HG02885 (cell line): ENCODE measurements around the gene XRRA1.

ENCODE experiments used
- ATAC-seq: cut with Tn5 transposase; IDR thresholded peaks from one replicate; pipeline ENCODE4 v1.9.1; 2021; ENCODE audit warnings: mild to moderate bottlenecking; ENCODE audit not compliant: unreplicated experiment, poor library complexity

The XRRA1 gene

GRCh38 chr11:74952752-74953151 lies 3.9 kb upstream of the XRRA1 start:
- ATAC-seq: no peak

DNA sequence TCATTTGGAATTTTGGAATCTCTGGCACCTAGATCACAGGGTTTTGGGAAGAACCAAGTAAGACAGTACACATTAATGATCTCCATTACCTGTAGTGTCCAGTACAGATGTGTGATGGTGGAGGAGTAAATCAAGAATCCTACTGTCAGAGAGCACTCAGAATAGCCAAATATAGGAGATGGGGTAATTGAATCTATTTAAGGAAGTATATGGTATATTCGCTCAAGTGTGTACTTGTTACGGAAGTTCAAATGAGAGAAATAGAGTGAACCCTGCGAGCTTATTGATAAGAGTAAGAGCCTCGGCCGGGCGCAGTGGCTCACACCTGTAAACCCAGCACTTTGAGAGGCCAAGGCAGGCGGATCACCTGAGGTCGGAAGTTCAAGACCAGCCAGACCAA lies 2.3 kb upstream of the XRRA1 start:
- no peak for ATAC-seq

DNA sequence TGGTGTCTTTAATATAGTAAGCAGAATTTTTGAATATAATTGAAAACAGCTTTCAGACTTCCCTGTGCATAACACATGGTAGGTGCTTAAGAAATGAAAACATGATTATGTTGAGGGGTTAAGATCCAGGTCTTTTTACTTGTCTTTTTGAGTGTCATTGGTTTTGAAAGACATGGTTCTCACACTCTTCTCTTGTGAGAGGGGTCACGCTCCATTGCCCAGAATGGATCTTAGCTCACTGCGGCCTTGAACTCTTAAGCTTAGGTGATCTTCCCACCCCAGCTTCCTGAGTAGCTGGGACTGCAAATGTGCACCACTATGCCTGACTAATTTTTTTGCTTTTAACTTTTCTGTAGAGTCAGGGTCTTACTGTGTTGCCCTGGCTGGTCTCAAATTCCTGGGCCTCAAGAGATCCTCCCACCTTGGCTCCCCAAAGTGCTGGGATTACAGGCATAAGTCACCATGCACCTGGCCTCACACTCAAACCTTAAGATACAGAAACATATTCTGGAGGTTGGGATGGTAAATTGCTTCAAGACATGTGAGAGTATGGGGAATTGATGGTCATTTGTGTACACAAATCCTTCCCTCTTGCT lies 1.6 kb upstream of the XRRA1 start:
- ATAC-seq: no peak

DNA sequence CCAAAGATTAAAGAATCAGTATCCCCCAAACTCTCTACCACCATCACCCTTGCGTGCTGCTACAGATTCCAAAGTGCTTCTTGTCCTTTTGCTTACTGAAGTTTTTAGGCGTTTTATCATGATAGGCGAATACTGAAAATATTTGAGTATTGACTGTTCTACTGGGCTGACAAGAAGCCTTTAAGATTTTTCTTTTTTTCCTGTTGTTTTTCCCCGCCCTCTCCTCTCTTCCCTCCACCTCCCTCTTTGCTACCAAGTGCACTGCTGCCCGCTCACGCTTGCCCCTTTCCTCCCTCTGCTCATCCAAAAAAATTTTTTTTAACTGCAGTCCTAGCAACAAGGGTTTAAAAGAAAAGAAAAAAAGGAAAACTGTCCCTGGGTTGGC lies 854 bp upstream of the XRRA1 start:
- no peak for ATAC-seq

- ATAC-seq: peak; percentile 5
Measured at GRCh38 chr11:74948546-74948897, 369 bp downstream of the XRRA1 start.

GRCh38 chr11:74942073-74942759 lies 6.7 kb downstream of the XRRA1 start:
- no peak for ATAC-seq

DNA sequence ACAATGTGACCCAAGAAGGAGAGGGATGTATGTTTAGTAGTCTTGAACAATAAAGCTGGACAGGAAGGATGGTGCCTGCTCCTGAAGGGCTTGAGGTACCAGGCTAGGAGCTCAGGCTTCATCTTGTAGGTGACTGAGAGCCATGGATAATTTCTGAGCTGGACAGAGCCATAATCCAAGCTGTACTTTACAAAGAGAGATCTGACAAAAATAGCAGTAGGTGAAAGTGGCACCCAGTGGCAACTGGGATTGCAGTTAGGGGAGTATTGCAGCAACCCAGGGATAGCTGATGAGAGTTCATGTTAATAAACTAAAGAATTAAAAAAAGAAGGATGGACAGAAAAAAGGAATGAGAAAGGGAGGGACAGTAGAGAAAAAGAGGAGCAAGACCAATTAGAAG lies 7.4 kb downstream of the XRRA1 start:
- ATAC-seq: no peak

GRCh38 chr11:74937696-74938475 lies 11.0 kb downstream of the XRRA1 start:
- no peak for ATAC-seq

GRCh38 chr11:74936976-74937375 lies 11.9 kb downstream of the XRRA1 start:
- ATAC-seq: no peak

- no peak for ATAC-seq
Measured at GRCh38 chr11:74936087-74936486, 12.8 kb downstream of the XRRA1 start.

DNA sequence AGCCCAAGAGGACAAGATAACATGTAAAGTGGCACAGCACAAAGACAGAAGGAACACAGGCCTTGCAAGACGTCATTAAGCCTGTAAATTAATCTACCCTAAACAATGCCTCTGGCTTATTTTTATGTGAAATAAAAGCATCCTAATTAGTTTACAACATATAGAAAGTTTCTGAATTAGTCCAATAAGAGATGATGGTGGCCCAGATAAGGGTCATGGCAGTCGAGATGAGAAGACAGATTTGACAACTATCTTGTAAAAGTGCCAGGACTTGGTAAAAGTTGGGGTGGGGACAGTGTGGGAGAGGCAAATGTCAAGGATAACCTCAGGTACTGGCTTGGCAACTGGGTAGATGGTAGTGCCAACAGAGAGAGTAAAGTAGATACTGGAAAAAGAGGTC lies 13.6 kb downstream of the XRRA1 start:
- ATAC-seq: no peak

GRCh38 chr11:74933765-74934164 lies 15.1 kb downstream of the XRRA1 start:
- no peak for ATAC-seq

GRCh38 chr11:74932797-74933196 lies 16.1 kb downstream of the XRRA1 start:
- ATAC-seq: no peak

DNA sequence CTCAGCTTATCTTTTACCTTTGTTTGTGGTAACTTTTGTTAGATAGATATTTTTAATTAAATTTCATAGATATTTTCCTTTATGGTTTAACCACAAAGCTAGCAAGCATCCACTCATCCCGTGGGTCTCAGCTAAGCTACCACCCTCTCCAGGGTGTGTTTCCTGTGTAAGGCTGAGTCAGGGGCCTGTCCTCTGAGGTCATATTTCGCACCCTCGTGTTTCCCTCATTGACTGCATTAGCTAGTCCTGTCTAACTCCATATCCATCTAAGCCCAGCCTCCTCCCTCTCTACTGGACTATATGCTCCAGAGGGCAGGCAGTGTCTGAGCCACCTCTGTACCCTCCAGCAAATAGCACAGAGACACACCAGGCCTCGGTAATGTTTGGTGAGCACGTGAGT lies 16.7 kb downstream of the XRRA1 start:
- no peak for ATAC-seq

GRCh38 chr11:74929431-74930363 lies 19.2 kb downstream of the XRRA1 start:
- no peak for ATAC-seq

DNA sequence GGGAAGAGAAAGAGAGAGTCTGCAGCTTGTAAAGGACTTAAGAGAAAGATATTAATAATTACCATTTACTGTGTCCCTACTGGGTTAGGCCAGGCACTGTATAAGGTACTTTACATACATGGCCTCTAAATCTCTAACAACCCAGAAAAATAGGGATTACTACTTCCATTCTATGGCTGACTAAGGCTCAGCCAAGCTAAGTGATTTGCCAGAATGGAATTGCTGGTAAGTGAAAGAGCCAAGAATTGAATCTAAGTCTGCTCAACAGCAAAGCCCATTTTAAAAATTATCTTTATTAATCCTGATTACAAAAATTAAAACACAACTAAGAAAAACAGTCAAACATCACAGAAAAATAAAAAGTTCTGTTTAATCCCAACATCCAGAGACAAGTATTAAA lies 21.4 kb downstream of the XRRA1 start:
- no peak for ATAC-seq

DNA sequence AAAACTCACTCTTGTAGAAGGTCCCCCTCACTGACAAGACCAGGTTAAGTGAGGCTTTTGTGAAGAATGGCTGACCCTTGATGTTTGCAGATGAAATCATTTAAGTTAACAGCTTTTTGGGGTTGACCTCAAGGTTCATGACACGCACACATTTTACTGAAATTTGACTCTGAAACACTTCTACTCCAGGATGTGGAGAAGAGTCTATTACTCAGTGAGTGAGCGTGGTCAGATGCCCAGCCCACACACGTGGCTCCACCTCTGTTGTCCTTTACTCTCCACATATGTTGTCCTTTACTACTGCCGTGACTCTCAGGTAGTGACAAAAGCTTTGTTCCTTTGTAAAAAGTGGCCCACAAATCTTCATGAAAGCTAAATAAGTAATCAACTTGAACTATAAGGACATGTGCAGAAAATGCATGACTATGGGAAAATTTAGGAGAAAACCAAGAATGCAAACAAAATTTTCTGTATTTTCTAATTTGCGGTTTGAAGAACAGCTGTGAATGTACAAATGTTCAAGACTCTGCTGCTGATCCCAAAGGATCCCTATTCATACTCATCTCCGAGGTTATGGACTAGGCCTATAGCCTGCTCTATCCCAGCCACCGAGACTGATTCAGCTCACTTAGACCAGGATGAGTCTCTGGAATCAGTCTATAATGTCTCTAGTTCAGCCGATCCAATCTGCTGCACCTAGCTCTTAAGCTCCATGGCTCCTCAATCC lies 22.4 kb downstream of the XRRA1 start:
- no peak for ATAC-seq

DNA sequence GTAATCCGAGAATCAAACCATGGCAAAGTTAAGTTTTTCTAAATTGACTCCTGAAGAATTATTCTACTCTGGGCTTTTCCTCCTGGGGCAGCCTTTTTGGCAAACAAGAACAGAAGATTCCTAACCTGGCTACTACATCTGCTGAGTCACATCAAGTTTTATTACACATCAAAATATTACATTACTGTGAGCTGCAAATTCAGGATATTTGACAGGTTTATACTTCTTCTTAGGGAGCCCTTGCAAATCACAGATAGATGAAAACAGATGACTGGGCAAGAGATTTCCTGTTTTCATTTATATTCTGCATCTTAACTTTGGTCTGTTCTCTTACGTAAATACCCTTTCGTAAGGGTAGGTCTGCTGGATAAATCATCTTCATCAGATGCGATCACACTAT lies 23.6 kb downstream of the XRRA1 start:
- no peak for ATAC-seq

DNA sequence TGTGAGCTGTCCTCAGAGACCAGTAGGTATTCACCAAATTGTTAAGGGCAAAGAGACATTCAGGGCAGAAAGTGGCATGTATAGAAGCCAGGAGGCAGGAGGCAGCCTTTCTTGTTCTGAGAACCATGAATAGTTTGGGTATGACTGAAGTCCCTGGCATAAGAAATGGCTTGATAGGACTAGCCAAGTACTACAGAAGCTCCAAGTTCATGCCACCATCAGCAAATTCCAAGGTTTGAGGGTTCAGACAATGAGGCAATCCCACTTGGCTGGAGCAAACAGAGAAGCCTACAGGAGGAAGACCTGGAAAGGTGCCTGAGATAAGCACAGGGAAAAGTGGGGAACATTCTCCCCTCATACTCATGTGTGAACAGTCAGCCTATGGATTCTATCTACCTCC lies 25.8 kb downstream of the XRRA1 start:
- no peak for ATAC-seq

- ATAC-seq: no peak
Measured at GRCh38 chr11:74909812-74910211, 39.1 kb downstream of the XRRA1 start.
